Measurements from ENCODE around the gene TANGO6. TPM values are rescaled to one million over a fixed set of nuclear protein-coding genes. Genes with fewer than 3 reads are reported as not detected.
A peak's percentile ranks its signal among the peaks of the same experiment; 100 is the strongest.

TANGO6 gene
- total and polyA plus RNA-seq, 3 donors from 2014 or later, result 23.1 to 41.3 (median 39.4) TPM

DNA sequence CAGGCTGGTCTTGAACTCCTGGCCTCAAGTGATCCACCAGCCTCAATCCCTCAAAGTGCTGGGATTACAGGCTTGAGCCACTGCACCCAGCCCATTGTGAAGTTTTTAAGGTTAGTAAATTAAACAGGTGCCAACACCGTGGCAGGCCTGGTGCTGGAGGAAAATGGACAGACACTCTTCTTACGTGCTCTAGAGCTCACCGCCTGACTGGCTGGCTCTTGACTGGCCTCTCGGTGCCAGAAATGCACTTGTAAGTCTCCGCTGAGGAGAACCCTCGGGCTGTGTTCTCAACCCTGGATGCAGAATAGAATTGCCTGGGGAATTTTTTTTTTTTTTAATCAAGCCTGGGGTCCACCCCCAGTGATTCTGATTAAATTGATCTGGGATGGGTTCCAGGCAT is 251.9 kb downstream of the TANGO6 start:
- DNase-seq, result no peak
- H3K4me3 ChIP-seq, result no peak overlapping the region
- TF ChIP-seq CTCF (IDR thresholded peaks at IDR 0.05), result no peak
- intact Hi-C loops (cut with DNase I; ENCODE audit: low total_unique reads), result no loop called here
- no peaks in the 10 kb centered on the region for H3K9me3 ChIP-seq
- peaks cover 6% of the 10 kb centered on the region for H3K4me1 ChIP-seq
- no peak overlapping the region for H3K27ac ChIP-seq
- H3K27me3 ChIP-seq, result no peaks in the 10 kb centered on the region
- no peaks in the 10 kb centered on the region for H3K36me3 ChIP-seq (ENCODE audit: low read depth, missing control alignments)
- 92 to 94% methylated on average over 6 of the region's 6 CpGs for WGBS, 2 donors

DNA sequence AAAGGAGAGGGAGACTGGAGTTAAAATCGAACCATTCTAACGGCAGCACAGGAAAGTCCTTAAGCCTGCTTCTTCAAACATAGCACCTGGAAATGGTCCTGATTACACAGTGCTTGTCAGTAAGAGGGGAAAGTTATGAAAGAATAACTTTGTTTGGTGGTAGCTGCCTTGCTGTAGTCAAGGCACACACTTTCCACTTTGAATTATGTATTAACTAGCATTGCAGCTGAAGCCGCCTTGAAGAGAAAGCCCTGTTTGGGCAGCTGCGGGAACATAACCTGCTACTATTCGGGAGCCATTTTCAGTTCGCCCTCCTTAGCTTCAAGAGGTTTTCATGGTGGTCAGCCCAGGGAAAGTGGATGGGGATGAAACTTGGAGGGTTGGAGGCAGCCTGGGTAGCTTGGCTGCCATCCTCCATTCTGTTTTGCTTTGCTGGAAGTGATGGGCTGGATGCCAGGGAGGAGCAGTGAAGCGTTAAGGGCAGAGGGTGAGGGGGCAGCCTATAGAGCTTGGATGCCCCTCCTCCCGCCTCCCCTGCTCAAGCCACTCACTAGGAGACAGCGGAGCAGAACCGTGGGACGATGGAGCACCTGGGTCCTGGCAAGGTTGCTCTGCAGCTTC is 256.9 kb downstream of the TANGO6 start:
- Histone ChIP-seq H3K4me3 (no peak overlapping the region), H3K9me3 (no peaks in the 10 kb centered on the region), H3K27me3 (no peaks in the 10 kb centered on the region), H3K27ac (no peak overlapping the region), H3K36me3 (ENCODE audit: low read depth, missing control alignments) (no peaks in the 10 kb centered on the region), H3K4me1 (peaks cover 1% of the 10 kb centered on the region)
- 67% methylated on average over 6 to 11 of the region's 11 CpGs for WGBS, 2 donors
- intact Hi-C loops (cut with DNase I; ENCODE audit: low total_unique reads), result no loop called here
- no peak for TF ChIP-seq CTCF (IDR thresholded peaks at IDR 0.05)
- no peak for TF ChIP-seq POLR2A (IDR thresholded peaks at IDR 0.05)
- DNase-seq, result no peak

DNA sequence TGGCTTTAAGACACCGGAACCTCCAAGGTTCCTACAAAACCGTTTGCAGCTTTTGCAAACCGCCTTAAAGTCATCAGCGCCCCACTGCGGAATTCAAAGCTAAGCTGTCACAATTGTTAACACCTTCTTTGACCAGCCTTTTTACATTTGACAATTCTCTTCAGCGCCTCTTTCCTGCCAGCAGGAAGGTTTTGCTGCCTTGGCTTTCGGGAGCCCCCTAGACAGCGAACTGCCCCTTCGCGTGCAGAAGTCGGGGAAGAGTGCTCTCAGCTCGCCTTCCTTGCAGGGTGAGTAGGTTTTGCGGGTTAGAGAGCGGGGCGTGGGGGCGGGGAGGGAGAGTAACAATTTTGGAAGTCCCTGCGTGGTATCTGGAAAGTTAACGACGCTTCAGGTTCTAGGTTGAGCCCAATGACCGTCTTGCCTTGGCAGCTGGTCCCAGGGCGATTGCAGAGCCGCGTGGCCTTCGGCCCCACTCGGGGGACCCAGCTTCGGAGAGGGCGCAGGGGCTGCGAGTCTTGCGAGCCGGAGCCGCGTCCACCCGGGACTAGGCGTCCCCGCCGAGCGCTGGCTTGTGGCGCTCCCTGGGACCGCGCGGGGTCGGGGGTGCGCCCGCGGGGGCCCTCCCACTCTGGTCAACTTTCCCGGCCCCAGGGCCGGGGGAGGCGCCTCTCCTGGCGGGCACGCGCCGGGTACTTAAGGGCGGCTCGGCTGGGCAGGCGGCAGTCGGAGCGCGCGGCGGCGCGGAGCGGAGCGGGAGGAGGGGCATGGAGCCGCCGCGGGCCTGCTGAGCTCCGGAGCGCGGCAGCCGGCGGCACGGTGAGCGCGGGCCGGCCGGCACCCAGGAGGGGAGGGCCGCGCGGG is 262.4 kb downstream of the TANGO6 start, which contains the start of gene HAS3:
Gene HAS3 (plus strand): TSS at position 153 of the 861 bp plus-strand sequence. CDS start 3,743 bp downstream, outside the sequence.
- no peaks in the 10 kb centered on the region for H3K27me3 ChIP-seq
- intact Hi-C loops (cut with DNase I; ENCODE audit: low total_unique reads), result no loop called here
- peak in 1 of 3 experiments; percentile 9 for TF ChIP-seq CTCF (IDR thresholded peaks at IDR 0.05)
- no peak for TF ChIP-seq POLR2A (IDR thresholded peaks at IDR 0.05)
- peak within 1 kb of the TSS; percentile 52 to 63 for H3K4me3 ChIP-seq
- H3K36me3 ChIP-seq (ENCODE audit: low read depth, missing control alignments), result no peaks in the 10 kb centered on the region
- WGBS, 2 donors, result 0% methylated on average over 16 to 46 of the region's 80 CpGs
- no peaks in the 10 kb centered on the region for H3K9me3 ChIP-seq
- no peak within 1 kb of the TSS for H3K27ac ChIP-seq
- DNase-seq, result peak; percentile 75
- peaks cover 21% of the 10 kb centered on the region for H3K4me1 ChIP-seq

DNA sequence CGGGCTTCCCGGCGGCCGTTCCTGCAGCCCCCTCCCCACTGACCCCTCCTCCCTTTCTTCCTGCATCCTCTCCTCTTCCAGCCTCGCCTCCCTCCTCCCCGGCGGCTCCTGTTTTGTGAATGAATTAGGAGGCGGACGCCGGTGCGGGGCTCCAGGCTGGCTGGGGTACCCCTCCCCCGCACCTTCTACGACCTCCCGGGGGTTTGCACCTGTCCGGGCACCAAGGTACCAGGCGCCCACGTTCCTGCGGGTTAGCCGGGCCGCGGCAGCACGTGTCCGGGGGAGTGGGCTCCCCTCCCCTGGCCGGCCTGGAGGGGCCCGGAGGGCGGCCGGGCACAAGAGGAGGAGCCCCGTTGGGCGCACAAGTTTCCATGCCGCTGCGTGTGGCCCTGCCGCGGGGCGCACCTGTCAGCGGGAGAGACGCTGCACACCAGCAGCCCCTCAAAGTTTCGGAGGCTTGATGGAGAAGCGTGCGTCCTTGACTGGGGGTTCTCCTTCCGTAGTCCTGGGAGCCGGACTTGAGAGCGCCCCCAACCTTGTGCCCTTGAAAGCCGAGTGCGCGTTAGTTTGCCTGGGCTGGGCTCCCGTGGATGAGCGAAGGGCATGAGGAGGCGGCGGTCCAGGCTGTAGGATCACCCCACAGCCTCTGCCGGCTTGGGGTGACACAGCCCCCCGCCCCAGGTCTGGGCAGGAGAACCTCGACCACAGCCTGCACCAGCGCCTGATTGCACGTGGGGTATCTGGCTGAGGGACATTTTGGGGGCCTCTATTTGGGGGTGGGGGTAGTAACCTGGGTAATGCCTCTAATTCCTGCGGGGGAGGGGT is 263.4 kb downstream of the TANGO6 start:
- Histone ChIP-seq H3K27ac (no peak overlapping the region), H3K4me3 (peak overlapping the region in 1 of 2 donors; percentile 47), H3K36me3 (ENCODE audit: low read depth, missing control alignments) (no peaks in the 10 kb centered on the region), H3K4me1 (peaks cover 21% of the 10 kb centered on the region), H3K9me3 (no peaks in the 10 kb centered on the region), H3K27me3 (no peaks in the 10 kb centered on the region)
- WGBS, 2 donors, result 1% methylated on average over 20 to 54 of the region's 55 CpGs
- intact Hi-C loops (cut with DNase I; ENCODE audit: low total_unique reads), result no loop called here
- no peak for DNase-seq
- TF ChIP-seq CTCF (IDR thresholded peaks at IDR 0.05) (no peak), POLR2A (IDR thresholded peaks at IDR 0.05) (no peak)
